ENCODE data around the gene IZUMO1. TPM values are rescaled to one million over a fixed set of nuclear protein-coding genes. Genes with fewer than 3 reads are reported as not detected.

Gene IZUMO1
- total and polyA plus RNA-seq, 9 of the 15 experiments (the other 6 are each of a cell fraction or from before 2014, with no cell fraction given): 0.14 to 2.1 (median 0.73) TPM

- 0 out of 2 replicates have a peak, but pooled peaks have one; percentile 34 for TF ChIP-seq SP1 (CRISPR knock-in tag; IDR thresholded peaks at IDR 0.05)
- peak; percentile 49 for TF ChIP-seq GABPA (tag; conservative IDR thresholded peaks at IDR 0.05; ENCODE audit: low read depth)
- no peak for TF ChIP-seq HMG20A (CRISPR knock-in tag; conservative IDR thresholded peaks at IDR 0.05)
- TF ChIP-seq SOX6 (IDR thresholded peaks at IDR 0.05): 0 out of 2 replicates have a peak, but pooled peaks have one; percentile 23
- TF ChIP-seq COPS2 (conservative IDR thresholded peaks at IDR 0.05): no peak
- peak; percentile 54; the same call in 1 of the 2 replicates for TF ChIP-seq POLR2AphosphoS5 (IDR thresholded peaks at IDR 0.05; ENCODE audit: control insufficient read depth, insufficient read depth, low read depth, low read length)
- TF ChIP-seq GATA2 (CRISPR knock-in tag; IDR thresholded peaks at IDR 0.05): peak; percentile 66
- TF ChIP-seq MTA2 (IDR thresholded peaks at IDR 0.05; ENCODE audit: low read depth): peak; percentile 27; the same call in 1 of the 2 replicates
- 0 out of 2 replicates have a peak, but pooled peaks have one; percentile 19 for TF ChIP-seq JUND (IDR thresholded peaks at IDR 0.05; ENCODE audit: borderline replicate concordance, low read depth, low read length)
- TF ChIP-seq JUND (tag; IDR thresholded peaks at IDR 0.05; ENCODE audit: borderline replicate concordance, low read depth, low read length): no peak
- peak; percentile 84 for TF ChIP-seq TCF3 (CRISPR knock-in tag; IDR thresholded peaks at IDR 0.05)
- TF ChIP-seq, protein P1, sequence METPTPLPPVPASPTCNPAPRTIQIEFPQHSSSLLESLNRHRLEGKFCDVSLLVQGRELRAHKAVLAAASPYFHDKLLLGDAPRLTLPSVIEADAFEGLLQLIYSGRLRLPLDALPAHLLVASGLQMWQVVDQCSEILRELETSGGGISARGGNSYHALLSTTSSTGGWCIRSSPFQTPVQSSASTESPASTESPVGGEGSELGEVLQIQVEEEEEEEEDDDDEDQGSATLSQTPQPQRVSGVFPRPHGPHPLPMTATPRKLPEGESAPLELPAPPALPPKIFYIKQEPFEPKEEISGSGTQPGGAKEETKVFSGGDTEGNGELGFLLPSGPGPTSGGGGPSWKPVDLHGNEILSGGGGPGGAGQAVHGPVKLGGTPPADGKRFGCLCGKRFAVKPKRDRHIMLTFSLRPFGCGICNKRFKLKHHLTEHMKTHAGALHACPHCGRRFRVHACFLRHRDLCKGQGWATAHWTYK (CRISPR knock-in tag; IDR thresholded peaks at IDR 0.05): no peak
- TF ChIP-seq ZNF592 (IDR thresholded peaks at IDR 0.05): no peak
- TF ChIP-seq ZC3H11A (IDR thresholded peaks at IDR 0.05; ENCODE audit: low read depth, low read length): no peak
- TF ChIP-seq MED1 (CRISPR knock-in tag; IDR thresholded peaks at IDR 0.05; ENCODE audit: borderline replicate concordance): no peak
- TF ChIP-seq RFX5 (IDR thresholded peaks at IDR 0.05; ENCODE audit: low read depth, low read length): no peak
- TF ChIP-seq TAL1 (IDR thresholded peaks at IDR 0.05): peak; percentile 65
- no peak for TF ChIP-seq ARNT (IDR thresholded peaks at IDR 0.05)
- peak; percentile 22 for TF ChIP-seq TAF1 (IDR thresholded peaks at IDR 0.05; ENCODE audit: control insufficient read depth, extremely low read depth, insufficient read depth, low read length, severe bottlenecking)
- peak; percentile 65 to 86; a peak in 3 of 4 replicates for TF ChIP-seq TEAD1 (CRISPR knock-in tag; IDR thresholded peaks at IDR 0.05)
- TF ChIP-seq NR4A1 (CRISPR knock-in tag; IDR thresholded peaks at IDR 0.05): no peak
- no peak for TF ChIP-seq NR4A1 (tag; IDR thresholded peaks at IDR 0.05)
- TF ChIP-seq KLF1 (tag; IDR thresholded peaks at IDR 0.05): no peak
- TF ChIP-seq HDAC3 (IDR thresholded peaks at IDR 0.05; ENCODE audit: borderline replicate concordance, partially characterized antibody): no peak
- TF ChIP-seq STAG1 (CRISPR knock-in tag; IDR thresholded peaks at IDR 0.05; ENCODE audit: borderline replicate concordance): no peak
Observed at GRCh38 chr19:48698046-48698445, 48.7 kb downstream of the IZUMO1 start (continued).
